ENCODE results near the gene FBXL7. TPM values are rescaled to one million over a fixed set of nuclear protein-coding genes. Genes with fewer than 3 reads are reported as not detected.

Gene FBXL7
- total and polyA plus RNA-seq, 2 experiments from 2014 or later: 3.2 to 7.5 TPM

DNA sequence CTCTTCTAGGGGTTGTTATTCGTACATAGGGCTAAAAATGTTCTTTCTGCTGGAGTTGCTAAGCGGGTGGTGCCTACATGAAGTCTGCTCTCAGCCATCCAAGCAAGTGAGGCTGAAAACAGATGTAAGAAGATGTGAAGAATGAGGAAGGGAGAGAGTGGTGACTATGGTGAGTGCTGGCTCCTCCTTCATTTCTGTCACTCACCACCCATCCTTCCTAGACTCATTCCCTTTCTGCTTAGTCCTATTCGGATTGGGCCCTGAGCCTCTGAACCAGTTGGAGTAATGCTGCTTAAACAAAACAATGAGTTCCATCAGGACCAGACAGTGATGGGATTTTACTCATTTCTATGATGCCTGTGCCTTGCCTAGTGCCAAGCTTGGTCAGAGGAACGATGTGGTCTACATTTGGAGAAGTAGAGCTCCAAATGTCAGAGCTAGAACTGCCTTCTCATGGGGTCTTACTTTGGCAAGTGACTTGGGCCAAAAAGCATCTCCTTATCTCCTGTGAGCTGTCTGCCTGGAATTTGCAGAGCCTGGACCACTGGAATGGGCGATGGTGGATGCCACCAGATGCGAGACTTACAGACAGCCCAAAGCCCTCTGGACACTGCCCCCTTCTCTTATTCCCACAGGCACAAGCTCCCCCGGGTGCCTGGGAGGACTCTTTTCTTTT lies 192.9 kb downstream of the FBXL7 start:
- Histone ChIP-seq H3K4me1 (ENCODE audit: insufficient read depth) (peaks cover 44% of the 10 kb centered on the region), H3K27ac (no peak overlapping the region), H2AFZ (no peak overlapping the region), H3K4me3 (no peak overlapping the region), H3K79me2 (ENCODE audit: insufficient read depth) (peaks cover 39% of the 10 kb centered on the region), H4K20me1 (ENCODE audit: insufficient read depth) (no peaks in the 10 kb centered on the region), H3K36me3 (ENCODE audit: low read depth) (no peaks in the 10 kb centered on the region), H3K27me3 (replicated peaks; ENCODE audit: insufficient read depth) (no peaks in the 10 kb centered on the region), H3F3A (ENCODE audit: insufficient read depth) (peaks cover 27% of the 10 kb centered on the region), H3K9me2 (ENCODE audit: insufficient read depth) (no peaks in the 10 kb centered on the region), H3K9me3 (ENCODE audit: low read depth) (no peaks in the 10 kb centered on the region), H3K9ac (no peak overlapping the region), H3K4me2 (ENCODE audit: unreplicated experiment) (no peak overlapping the region)
- TF ChIP-seq EZH2phosphoT487 (IDR thresholded peaks at IDR 0.05; ENCODE audit: insufficient read depth, low read depth) (no peak), EZH2 (IDR thresholded peaks at IDR 0.05; ENCODE audit: insufficient read depth, poor library complexity, severe bottlenecking) (no peak)
- WGBS, 2 experiments (ENCODE audit: low coverage in 1 of 2, low lambda C conversion rate in 2 of 2, missing lambda C conversion rate in 2 of 2): 59 to 61% methylated on average over 7 of the region's 7 CpGs
- DNase-seq: no peak
- in situ Hi-C loops (cut with MboI): no loop called here

DNA sequence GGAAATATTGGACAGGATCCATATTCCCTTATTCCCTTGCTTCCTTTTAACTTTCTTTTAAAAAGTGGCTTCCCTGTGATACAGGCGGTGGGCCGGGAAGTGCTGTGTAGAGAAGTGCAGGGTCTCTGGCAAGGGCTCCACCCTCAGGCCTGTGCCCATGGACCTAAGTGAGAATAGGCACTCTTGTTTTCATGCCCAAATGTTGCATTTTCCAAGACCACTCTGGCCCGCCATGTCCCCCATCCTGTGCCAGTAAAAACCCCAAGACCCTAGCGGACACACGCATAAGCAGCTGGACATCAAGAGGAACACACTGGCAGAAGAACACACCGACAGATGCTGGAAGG lies 193.4 kb downstream of the FBXL7 start:
- in situ Hi-C loops (cut with MboI): no loop called here
- peaks cover 44% of the 10 kb centered on the region for H3K4me1 ChIP-seq (ENCODE audit: insufficient read depth)
- WGBS, 2 experiments (ENCODE audit: low coverage in 1 of 2, low lambda C conversion rate in 2 of 2, missing lambda C conversion rate in 2 of 2): 64 to 65% methylated on average over 6 of the region's 6 CpGs

GRCh38 chr5:15693933-15694332 lies 194.0 kb downstream of the FBXL7 start:
- Histone ChIP-seq H4K20me1 (ENCODE audit: insufficient read depth) (no peaks in the 10 kb centered on the region), H2AFZ (no peak overlapping the region), H3K79me2 (ENCODE audit: insufficient read depth) (peaks cover 35% of the 10 kb centered on the region), H3K4me1 (ENCODE audit: insufficient read depth) (peaks cover 44% of the 10 kb centered on the region), H3K9me3 (ENCODE audit: low read depth) (no peaks in the 10 kb centered on the region), H3K9ac (no peak overlapping the region), H3K27me3 (replicated peaks; ENCODE audit: insufficient read depth) (no peaks in the 10 kb centered on the region), H3K36me3 (ENCODE audit: low read depth) (no peaks in the 10 kb centered on the region), H3K9me2 (ENCODE audit: insufficient read depth) (no peaks in the 10 kb centered on the region), H3K27ac (no peak overlapping the region), H3K4me2 (ENCODE audit: unreplicated experiment) (no peak overlapping the region), H3F3A (ENCODE audit: insufficient read depth) (peaks cover 27% of the 10 kb centered on the region), H3K4me3 (no peak overlapping the region)
- WGBS, 2 experiments (ENCODE audit: low coverage in 1 of 2, low lambda C conversion rate in 2 of 2, missing lambda C conversion rate in 2 of 2): 36 to 44% methylated on average over 6 of the region's 6 CpGs
- DNase-seq: no peak
- in situ Hi-C loops (cut with MboI): no loop called here
- TF ChIP-seq EZH2 (IDR thresholded peaks at IDR 0.05; ENCODE audit: insufficient read depth, poor library complexity, severe bottlenecking): no peak
- no peak for TF ChIP-seq EZH2phosphoT487 (IDR thresholded peaks at IDR 0.05; ENCODE audit: insufficient read depth, low read depth)

More for the DNA sequence above, 193.4 kb downstream of the FBXL7 start:
- no peak for DNase-seq
- Histone ChIP-seq H3K27ac (no peak overlapping the region), H3K9me3 (ENCODE audit: low read depth) (no peaks in the 10 kb centered on the region), H4K20me1 (ENCODE audit: insufficient read depth) (no peaks in the 10 kb centered on the region), H3K36me3 (ENCODE audit: low read depth) (no peaks in the 10 kb centered on the region), H3K4me2 (ENCODE audit: unreplicated experiment) (no peak overlapping the region), H3K27me3 (replicated peaks; ENCODE audit: insufficient read depth) (no peaks in the 10 kb centered on the region), H3F3A (ENCODE audit: insufficient read depth) (peaks cover 27% of the 10 kb centered on the region), H3K9me2 (ENCODE audit: insufficient read depth) (no peaks in the 10 kb centered on the region), H3K79me2 (ENCODE audit: insufficient read depth) (peaks cover 39% of the 10 kb centered on the region), H2AFZ (no peak overlapping the region), H3K4me3 (no peak overlapping the region), H3K9ac (no peak overlapping the region)
- TF ChIP-seq EZH2 (IDR thresholded peaks at IDR 0.05; ENCODE audit: insufficient read depth, poor library complexity, severe bottlenecking): no peak
- no peak for TF ChIP-seq EZH2phosphoT487 (IDR thresholded peaks at IDR 0.05; ENCODE audit: insufficient read depth, low read depth)

GRCh38 chr5:15694696-15695214 lies 194.8 kb downstream of the FBXL7 start:
- peak overlapping the region; percentile 79 for H3K4me2 ChIP-seq (ENCODE audit: unreplicated experiment)
- WGBS, 2 experiments (ENCODE audit: low coverage in 1 of 2, low lambda C conversion rate in 2 of 2, missing lambda C conversion rate in 2 of 2): 20 to 28% methylated on average over 2 of the region's 2 CpGs
- peak overlapping the region; percentile 47 for H3K27ac ChIP-seq
- peaks cover 34% of the 10 kb centered on the region for H3K79me2 ChIP-seq (ENCODE audit: insufficient read depth)
- H3K4me1 ChIP-seq (ENCODE audit: insufficient read depth): peaks cover 44% of the 10 kb centered on the region
- peak overlapping the region; percentile 40; the same call in 1 of the 2 replicates for H2AFZ ChIP-seq
- 0 out of 2 replicates have a peak overlapping the region, but pooled peaks have one; percentile 17 for H3K9ac ChIP-seq
- TF ChIP-seq EZH2 (IDR thresholded peaks at IDR 0.05; ENCODE audit: insufficient read depth, poor library complexity, severe bottlenecking): no peak
- TF ChIP-seq EZH2phosphoT487 (IDR thresholded peaks at IDR 0.05; ENCODE audit: insufficient read depth, low read depth): no peak
- H4K20me1 ChIP-seq (ENCODE audit: insufficient read depth): no peaks in the 10 kb centered on the region
- in situ Hi-C loops (cut with MboI): no loop called here
- 0 out of 2 replicates have a peak overlapping the region, but pooled peaks have one; percentile 24 for H3K4me3 ChIP-seq
- H3K9me2 ChIP-seq (ENCODE audit: insufficient read depth): no peaks in the 10 kb centered on the region
- H3K36me3 ChIP-seq (ENCODE audit: low read depth): no peaks in the 10 kb centered on the region
- H3K9me3 ChIP-seq (ENCODE audit: low read depth): no peaks in the 10 kb centered on the region
- peaks cover 27% of the 10 kb centered on the region for H3F3A ChIP-seq (ENCODE audit: insufficient read depth)
- H3K27me3 ChIP-seq (replicated peaks; ENCODE audit: insufficient read depth): no peaks in the 10 kb centered on the region
- peak; percentile 26 for DNase-seq

All from GM23248 (cell line).